ENCODE data around the gene PPP1R13L.
"Not testable (repeated sequence)": the region's sequence is repeated elsewhere in the genome, so short reads cannot be mapped to it uniquely, and the experiment has no call there.

DNA sequence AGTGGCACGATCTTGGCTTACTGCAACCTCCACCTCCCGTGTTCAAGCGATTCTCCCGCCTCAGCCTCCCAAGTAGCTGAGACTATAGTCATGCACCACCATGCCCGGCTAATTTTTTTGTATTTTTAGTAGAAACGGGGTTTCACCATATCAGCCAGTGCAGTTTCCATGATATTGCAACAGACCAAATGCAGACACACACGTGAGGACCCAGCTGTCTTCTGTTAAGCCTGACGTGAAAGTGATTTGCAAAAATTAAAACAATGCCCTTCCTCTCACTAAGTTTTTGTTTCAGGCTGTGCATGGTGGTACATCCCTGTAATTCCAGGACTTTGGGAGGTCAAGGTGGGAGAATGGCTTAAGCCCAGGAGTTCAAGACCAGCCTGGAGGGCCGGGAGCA, 26.1 kb upstream of the PPP1R13L start:
- not testable (repeated sequence) for TF ChIP-seq POLR2A (IDR thresholded peaks at IDR 0.05)
- TF ChIP-seq, protein P1, sequence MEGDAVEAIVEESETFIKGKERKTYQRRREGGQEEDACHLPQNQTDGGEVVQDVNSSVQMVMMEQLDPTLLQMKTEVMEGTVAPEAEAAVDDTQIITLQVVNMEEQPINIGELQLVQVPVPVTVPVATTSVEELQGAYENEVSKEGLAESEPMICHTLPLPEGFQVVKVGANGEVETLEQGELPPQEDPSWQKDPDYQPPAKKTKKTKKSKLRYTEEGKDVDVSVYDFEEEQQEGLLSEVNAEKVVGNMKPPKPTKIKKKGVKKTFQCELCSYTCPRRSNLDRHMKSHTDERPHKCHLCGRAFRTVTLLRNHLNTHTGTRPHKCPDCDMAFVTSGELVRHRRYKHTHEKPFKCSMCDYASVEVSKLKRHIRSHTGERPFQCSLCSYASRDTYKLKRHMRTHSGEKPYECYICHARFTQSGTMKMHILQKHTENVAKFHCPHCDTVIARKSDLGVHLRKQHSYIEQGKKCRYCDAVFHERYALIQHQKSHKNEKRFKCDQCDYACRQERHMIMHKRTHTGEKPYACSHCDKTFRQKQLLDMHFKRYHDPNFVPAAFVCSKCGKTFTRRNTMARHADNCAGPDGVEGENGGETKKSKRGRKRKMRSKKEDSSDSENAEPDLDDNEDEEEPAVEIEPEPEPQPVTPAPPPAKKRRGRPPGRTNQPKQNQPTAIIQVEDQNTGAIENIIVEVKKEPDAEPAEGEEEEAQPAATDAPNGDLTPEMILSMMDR (IDR thresholded peaks at IDR 0.05): not testable (repeated sequence)

Measured in vagina (tissue), 2 donors.